T-helper 2 cell treated with Interferon-gamma antibody and Interleukin-4, amounts not matched to agents 100 ng/mL and 5 ng/mL, for 36 hours (primary cell): ENCODE data around the gene CHMP1A. TPM values are rescaled to one million over a fixed set of nuclear protein-coding genes. Genes with fewer than 3 reads are reported as not detected.

Source experiments
- intact Hi-C: fragments of 100-400 bp; cut with micrococcal nuclease; formaldehyde crosslinking; loops from one replicate; pipeline ENCODE4 v1.15.1; 2023
- total RNA-seq: library from RNA; stranded (reverse); gene quantifications from 2 replicates; pipeline ENCODE4 v1.2.3, GENCODE V29; 2022

CHMP1A gene
- total RNA-seq, 1 donor from 2014 or later, result 101 TPM

DNA sequence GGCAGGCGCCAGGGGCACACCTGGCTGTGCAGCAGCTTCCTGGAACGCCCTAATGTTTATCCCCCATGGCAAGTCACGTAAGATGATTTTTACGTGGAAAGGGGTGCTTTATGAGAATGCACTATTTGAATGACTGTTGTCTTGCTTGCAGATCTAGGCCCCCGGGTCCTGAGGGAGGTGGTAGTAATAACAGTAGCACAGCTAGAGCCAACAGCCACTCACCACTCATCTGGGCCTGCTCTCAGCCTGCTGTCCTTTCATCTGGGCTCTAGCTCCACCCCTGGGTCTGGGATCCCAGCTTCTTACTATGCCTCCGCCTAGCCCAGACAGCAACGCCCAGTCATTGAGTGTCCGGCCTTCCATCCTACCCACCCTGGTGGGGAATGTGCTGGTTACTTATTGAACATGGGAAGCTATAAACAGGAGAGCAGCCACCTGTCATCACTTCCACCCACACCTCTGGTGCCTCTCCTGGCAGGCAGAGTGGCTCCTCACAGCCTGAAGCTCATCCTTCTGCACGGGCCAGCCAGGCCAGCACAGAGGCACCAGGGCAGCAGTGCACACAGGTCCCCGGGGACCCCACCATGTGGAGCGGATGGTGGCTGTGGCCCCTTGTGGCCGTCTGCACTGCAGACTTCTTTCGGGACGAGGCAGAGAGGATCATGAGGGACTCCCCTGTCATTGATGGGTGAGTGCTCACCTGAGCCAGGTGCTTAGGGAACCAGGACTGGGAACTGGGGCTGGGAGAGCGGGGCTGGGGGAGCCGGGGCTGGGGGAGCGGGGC lies 27.5 kb downstream of the CHMP1A start:
- intact Hi-C loops, result no loop called here

DNA sequence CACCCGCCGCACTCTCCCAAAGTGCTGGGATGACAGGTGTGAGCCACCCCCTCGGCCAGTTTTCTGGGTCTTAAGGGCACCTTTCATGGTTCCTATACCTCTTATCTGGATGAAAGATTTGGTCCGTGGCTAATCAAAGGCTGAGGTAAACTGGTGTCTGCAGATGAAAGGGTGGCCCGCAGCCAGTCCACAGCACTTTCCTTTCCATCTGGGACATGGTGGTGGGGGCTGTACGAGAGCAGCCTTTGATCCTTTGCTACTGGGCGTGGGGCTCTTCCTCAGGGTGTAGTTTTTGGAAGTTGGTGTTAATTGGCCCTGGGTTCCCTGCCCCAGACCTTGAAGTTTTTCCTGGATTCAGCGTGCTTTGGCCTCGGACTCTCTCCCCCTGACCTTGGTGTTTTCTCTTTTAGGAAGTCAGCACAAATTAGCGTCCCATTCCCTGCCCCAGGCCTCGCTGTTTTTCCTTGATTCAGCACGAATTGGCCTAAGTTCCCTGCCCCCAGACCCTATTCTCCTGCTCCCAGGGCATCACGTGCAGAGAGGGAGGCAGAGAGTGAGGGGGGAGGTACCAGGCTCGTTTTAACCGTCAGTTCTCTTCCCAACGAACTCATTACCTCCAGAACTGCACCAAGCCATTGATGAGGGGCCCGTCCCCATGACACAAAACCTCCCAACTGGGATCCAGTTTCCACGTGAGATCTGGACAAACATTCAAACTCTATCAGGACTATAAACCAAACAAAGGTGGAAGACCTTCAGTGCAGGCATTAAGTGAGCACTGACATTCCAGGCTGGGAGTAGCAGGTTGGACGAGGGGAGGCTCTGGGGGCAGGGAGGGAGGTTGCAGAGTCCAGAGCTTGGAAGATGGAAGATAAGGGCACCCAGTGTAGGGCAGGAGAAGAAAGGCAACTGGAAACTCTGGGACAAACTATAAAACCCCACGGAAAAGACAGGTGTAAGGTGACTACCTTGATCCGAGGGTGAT lies 32.4 kb downstream of the CHMP1A start:
- intact Hi-C loops, result no loop called here

DNA sequence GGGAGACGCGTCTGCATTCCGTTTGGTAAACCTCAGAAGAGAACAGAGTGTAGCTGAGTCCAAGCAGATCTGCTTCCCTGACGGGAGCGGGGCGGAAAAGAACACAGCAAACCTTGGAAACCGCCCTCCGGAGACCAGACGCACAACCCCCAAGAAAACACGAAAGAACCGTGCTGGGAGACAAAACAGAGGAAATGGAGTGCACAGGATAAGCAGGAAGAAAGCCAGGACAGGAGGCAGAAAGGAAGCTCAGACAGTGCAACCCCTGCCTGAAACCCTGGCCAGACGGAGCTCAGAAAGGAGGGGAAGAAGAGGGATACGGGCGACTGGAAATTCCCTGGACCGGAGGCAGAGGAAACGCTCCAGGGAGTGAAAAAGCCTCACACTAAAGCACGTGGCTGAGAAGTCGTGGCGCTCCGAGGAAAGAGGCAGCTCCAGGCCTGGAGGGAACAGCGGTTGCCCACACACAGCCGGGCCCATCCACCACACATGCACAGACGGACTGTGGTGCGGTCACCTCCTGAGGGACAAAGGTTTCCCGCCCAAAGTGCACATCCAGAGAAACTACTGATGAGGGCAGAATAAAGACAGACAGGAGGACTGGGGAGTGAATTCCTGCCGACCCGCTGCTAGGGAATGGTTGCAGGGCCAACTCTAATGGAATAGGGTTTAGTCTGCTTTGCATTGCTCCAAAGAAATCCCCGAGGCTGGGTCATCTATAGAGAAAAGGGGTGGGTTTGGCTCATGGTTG lies 33.8 kb downstream of the CHMP1A start:
- intact Hi-C loops, result no loop called here

DNA sequence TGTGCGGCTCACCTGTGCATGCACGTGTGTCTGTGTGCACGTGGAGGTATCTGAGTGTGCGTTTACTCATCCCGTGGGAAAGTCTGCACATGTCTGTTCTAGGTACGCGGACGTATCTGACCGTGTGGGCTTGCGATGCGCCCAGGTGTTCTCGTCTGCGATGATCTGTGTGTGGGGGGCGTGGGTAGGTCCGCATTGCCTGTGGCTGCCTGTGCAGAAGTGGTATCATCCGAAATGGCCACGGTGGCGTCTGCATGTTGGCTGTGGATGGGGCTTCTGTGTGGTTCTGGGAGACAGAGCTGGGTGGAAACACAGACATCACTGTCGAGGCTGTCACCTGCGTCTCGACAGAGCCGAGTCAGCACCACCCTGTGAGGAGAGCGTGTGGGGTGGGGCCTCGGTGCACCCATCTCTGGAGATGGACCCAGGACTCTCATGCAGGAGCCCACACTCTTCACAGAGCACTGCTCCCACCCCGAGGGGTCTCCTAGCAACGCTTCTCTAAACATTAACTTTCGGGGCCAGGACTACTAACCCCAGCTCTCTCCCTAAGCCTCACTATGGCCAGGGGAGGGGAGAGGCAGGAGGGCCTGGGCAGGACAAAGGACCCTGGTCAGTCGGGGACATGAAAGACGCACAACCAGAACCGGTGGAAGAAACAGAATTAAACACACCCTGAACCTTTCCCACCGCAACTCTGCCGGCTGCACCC lies 35.7 kb downstream of the CHMP1A start:
- intact Hi-C loops, result no loop called here

DNA sequence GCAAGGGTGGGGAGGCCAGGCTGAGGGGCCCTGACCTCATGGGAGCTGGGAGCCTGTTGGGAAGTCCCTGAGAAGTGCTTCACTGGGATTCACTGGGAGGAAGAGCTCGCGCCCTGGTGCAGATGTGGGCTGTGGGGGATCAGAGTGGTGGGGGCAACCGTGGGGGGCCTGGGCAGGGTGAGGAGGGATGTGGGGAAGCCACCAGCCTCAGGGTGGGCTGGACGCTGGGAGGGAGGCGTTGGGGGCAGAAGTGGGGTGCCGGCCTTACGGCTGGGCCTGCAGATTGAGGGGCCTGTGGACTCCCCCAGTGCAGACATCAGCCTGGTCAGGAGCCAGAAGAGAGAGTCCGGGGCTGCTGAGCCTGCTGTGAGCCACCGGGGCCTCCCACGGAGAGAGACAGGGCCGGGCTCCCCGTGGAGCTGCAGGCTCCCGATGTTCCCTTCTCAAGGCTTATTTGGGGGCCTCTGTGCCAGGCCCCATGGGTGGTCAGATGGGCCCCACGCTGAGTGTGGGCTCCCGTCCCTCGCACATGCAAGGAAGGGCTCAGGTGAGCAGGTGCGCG lies 36.3 kb downstream of the CHMP1A start:
- intact Hi-C loops, result no loop called here

DNA sequence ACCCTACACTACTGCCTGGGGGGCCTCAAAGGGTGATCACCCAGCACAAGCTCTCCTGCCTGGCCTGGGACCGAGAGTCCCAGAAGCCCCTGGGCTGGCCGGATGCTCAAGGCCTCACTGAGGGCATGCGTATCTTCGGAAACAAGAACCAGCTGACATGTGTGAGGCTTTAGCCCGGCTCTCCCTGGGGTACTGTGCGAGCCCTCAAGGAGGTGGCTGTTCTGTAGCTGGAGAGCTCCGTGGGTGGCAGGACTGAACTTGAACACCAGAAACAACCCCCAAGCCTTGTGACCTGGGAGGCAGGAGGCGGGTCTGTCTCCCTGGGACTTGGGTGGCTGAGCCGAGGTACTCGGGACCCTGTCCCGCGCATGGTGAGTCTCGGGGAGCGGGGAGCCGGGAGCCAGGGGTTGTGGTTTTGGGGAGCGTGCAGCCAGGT lies 37.1 kb downstream of the CHMP1A start:
- intact Hi-C loops, result no loop called here

DNA sequence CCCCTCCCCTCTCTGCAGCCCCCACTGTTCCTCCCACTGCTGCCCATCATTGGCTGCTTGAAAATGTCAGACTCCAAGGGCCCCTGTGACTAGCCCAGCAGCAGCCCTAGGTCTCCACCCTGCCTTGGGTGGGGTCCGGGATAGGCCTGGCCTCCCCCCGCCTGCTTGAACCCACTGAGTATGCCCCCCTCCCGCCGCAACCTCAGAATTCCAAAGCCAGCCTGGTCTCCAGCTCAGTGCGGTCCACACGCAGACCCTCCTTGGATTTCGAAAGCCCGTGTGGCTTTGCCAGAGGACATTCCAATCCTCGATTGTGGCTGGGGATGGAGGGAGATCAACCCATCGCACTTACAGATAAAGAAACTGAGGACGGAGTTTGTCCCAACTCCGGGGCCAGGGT lies 37.7 kb downstream of the CHMP1A start:
- intact Hi-C loops, result no loop called here

DNA sequence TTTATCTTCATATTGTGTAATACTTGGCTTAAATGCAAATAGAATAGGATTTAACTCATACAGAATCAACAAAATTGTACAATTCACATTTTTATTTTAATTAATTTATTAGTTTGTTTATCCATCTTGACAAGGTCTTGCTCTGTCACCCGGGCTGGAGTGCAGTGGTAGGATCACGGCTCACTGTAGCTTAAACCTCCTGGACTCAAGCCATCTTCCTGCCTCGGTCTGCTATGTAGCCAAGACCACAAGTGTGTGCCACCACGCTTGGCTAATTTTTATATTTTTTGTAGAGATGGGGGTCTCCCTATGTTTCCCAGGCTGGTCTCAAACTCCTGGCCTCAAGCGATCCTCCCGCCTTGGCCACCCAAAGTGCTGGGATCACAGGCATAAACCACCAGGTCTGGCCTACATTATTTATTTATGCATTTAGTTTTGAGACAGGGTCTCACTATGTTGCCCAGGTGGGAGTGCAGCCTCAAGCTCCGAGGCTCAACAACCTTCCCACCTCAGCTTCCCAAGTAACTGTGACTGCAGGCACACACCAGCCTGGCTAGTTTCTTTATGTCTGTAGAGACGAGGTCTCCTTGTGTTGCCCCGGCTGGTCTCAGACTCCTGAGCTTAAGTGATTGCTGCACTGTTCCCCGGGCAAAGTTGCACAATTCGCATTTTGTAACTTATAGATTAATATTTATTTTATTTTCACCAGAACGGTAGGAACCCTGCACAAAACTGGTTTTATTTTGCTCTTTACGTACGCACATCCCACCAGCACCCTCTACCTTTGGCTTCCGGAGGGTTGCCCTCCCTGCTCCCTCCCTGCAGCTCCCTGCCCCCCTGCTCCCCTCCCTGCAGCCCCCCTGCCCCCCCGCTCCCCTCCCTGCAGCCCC lies 39.2 kb downstream of the CHMP1A start:
- intact Hi-C loops, result no loop called here

DNA sequence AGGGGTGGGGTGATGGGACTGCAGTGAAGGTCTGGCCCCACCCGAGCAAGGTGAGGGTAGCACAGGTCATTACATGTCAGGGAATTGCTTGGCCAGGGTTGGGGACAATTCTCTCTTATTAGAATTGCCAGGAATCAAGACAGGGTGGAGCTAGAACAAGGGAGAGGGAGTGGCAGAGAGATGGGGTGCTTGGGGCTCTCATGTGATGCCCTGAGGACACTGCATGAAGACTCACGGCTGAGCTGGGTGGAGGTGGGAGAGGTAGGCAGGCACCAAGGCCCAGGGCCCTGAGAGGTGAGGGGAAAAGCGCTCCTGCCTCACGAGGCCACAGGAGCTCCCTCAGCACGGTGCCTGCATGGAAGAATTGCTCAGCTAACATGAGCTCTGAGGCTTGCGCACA lies 40.5 kb downstream of the CHMP1A start:
- intact Hi-C loops, result no loop called here

DNA sequence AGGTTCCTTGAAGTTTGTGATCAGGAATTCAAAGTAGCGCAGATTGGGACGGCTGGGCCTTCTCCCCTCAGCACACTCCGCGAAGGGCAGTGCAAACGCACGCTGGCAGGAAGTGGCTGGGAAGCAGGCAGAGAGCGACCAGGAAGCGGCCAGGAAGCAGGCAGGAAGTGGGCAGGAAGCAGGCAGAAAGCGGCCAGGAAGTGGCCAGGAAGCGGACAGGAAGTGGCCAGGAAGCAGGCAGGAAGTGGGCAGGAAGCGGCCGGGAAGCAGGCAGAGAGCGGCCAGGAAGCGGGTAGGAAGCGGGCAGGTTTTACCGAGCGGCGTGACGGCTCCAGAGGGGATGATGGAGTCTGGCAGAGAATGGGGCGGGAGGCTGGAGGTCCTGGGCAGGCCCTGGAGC lies 40.9 kb downstream of the CHMP1A start:
- intact Hi-C loops, result no loop called here

DNA sequence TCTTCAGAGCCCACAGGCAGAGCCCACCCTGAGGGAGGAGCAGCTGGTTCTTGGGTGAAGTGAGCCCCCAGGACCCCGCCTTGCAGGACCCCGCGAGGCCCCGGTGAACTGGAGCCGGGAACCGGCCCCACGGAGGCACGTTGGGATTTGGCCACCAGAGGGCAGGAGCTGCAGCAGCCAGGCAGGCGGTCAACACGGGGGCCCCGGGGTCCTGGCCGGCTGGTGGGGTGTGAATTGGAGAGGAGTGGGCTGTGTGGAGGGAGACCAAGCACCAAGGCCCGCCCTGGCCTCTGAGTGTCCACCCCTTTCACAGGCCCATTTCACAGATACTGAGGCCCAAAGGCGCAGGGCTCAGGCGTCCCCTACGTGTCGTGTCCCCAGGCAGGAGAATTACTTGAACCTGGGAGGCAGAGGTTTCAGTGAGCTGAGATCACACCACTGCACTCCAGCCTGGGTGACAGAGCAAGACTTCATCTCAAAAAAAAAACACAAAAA lies 41.9 kb downstream of the CHMP1A start:
- intact Hi-C loops, result no loop called here

DNA sequence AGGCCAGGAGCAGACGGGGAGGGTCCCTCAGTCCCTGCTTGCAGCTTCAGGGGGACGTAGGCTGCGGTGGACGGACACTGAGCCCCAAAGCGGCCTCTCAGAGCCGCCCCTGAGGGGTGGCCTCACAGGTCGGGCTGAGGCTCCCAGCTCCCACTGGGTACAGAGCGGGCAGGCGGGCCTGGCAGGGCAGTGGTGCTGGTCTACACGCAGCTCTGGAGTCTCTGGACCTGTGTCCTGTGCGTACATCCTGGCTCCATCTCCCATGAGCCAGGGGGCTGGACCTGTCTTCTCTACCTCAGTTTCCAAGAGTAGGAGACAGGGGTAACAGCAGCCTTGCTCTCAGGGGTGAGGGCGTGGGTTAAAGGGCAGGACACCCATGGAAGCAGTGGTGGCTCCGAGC lies 42.3 kb downstream of the CHMP1A start:
- intact Hi-C loops, result no loop called here

DNA sequence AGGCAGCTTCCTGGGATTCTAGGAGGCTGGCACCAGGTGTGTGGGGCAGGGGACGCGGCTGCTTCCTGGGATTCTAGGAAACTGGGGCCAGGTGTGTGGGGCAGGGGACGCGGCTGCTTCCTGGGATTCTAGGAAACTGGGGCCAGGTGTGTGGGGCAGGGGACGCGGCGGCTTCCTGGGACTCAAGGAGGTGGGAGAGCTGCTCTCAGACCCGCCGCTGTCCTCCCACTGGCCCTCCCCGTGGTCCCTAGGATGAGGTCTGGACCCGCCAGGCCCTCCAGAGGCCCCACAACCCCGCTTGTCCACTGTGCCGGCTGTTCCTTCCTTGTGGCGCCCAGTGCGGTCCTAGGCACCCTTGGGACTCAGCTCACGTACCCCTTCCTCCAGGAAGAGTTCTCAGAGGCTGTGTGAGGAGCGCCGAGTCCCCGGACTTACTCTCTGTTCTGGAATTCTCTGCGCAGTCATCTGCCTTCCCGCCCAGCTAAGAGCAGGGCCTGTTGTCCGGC lies 43.5 kb downstream of the CHMP1A start:
- intact Hi-C loops, result no loop called here

DNA sequence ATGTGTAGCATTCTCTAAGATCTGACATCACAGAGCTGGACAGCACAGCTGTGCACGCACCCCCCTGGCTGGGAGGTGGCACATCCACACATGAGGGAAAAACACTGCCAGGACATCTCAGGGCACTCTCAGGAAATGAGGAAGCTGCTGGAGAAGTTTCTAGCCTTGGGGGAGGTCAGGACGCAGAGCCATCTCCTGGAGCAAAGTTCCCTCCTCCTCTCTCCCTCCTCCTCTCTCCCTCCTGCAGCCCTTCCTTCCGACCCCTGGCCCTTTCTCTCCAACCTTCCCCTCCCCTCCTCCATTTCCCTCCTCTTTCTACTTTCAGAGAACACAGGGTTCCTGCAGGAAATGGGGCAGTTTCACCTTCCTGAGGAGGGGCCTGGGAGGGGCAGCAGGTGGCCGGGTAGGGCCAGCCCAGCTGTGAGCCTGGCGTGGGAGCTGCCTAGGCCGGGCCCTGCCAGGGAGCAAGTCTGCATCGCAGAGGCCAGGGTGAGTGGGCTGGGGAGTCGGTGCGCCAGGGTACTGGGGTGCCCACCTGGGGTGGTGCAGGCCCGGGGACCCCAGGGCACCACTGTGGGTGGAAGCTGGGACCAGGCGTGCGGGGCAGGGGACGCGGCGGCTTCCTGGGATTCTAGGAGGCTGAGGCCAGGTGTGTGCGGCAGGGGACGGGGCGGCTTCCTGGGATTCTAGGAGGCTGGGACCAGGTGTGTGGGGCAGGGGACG lies 44.1 kb downstream of the CHMP1A start, which contains the start of gene DPEP1:
TSS of gene DPEP1 (plus strand) at position 412 of the 723 bp plus-strand sequence. CDS start 16,769 bp downstream, outside the sequence.
- intact Hi-C loops, result no loop called here

DNA sequence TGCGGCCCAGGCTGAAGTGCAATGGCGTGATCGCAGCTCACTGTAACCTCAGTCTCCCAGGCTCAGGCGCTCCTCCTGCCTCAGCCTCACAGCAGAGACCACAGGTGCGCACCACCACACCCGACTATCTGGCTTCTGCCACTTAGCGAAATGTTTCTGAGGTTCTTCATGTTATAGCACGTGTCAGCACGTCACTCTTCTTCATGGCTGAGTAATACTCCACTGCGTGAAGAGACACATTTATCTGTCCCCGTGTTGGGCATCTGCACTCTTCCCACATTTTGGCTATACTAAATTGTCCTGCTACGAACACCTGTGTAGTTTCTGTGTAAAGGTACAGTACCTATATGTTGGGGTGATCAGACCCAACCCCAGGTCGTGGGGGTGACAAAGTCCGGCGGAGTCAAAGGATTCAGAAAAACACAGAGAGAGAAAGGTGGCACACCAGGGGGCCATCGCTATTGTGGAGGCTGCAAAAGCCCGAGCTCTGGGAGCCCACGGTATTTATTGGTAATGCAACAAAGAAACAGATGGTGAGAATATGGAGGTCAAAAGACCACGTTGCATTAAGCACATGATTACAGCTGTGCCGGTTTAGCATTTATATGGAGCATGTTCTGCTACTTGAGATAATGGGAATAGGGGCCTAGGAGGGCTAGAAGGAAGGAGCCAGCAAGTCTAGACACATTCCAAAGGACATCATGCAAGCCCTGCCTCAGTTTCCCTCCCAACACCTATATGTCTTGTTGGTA lies 44.9 kb downstream of the CHMP1A start:
- intact Hi-C loops, result no loop called here

DNA sequence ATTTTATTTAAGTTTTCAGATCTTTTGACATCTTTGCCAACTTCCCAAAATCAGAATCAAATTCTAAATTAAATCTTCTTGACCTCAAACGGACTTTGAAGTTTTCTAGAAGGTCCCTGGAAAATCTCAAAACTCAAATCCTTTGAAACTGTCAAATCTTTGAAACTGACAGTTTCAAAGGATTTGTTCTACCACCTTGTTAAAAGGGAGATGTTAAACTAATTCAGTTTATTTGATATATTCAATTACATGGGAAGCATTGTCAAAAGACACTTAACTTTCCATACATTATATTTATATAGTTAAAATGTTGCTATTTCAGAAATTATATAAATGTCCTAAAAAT lies 47.4 kb downstream of the CHMP1A start:
- intact Hi-C loops, result no loop called here

DNA sequence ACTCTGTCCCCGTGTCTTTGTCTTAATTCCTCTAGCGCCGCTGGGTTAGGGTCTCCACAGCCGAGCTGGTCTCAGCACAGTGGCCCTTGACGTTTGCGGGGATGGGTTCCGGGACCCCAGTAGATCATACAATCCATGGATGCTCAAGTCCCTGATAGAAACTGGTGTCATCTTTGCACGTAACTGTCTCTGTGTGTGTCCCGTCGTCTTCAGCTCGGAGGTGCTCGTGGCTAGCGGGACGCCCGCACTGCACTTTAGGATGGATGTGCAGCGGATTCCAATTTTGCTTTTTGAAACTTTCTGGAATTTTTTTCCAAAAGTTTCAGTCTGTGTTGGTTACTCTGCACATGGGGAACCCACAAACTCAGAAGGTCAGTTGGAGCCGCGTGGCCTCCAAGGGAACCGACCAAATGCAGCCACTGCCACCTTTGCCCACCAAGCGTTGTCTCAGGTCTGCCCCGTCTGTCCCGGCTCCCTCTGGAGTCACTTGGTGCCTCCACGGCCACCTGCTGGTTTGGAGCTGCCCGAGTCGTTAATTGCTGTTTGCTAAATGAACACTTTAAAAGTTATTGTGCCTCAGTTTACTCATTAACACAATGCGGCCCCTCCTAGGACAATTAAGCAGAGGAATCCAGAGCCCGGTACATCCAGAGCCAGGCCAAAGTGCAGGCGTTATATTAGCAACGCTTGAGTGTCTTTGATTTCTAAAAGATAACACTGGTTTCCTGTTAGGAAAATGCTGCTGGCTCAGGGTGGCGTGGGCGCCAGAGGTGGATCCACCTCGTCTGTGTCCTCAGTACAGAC lies 49.4 kb downstream of the CHMP1A start:
- intact Hi-C loops, result no loop called here
